Neuron (in vitro differentiated cells): Measurements from ENCODE around the gene NTSR1.

ENCODE experiments used
- H2AFZ ChIP-seq: one replicate; pipeline ENCODE4 v1.6.1; 2013; ENCODE audit warnings: low read depth, mild to moderate bottlenecking, inconsistent platforms, low read length, moderate library complexity
- H3K27me3 ChIP-seq: one replicate; pipeline ENCODE4 v1.6.1; 2013; ENCODE audit warnings: low read length; ENCODE audit not compliant: insufficient read depth
- H3K36me3 ChIP-seq: one replicate; pipeline ENCODE4 v1.6.1; 2013; ENCODE audit warnings: low read length; ENCODE audit not compliant: insufficient read depth
- H3K4me1 ChIP-seq: one replicate; pipeline ENCODE4 v1.6.1; 2013; ENCODE audit warnings: low read length; ENCODE audit not compliant: insufficient read depth
- H3K4me3 ChIP-seq: 2 replicates; pipeline ENCODE4 v1.5.1; 2013; ENCODE audit warnings: mild to moderate bottlenecking, low read length, moderate library complexity
- H3K9me3 ChIP-seq: one replicate; pipeline ENCODE4 v1.6.1; 2013; ENCODE audit warnings: low read length

Gene NTSR1

GRCh38 chr20:62787866-62788265, 79.2 kb downstream of the NTSR1 start:
- no peaks in the 10 kb centered on the region for H3K9me3 ChIP-seq
- no peaks in the 10 kb centered on the region for H3K36me3 ChIP-seq
- peaks cover 1% of the 10 kb centered on the region for H3K4me1 ChIP-seq
- no peak overlapping the region for H2AFZ ChIP-seq
- no peak overlapping the region for H3K4me3 ChIP-seq
- peaks cover under 1% of the 10 kb centered on the region for H3K27me3 ChIP-seq

DNA sequence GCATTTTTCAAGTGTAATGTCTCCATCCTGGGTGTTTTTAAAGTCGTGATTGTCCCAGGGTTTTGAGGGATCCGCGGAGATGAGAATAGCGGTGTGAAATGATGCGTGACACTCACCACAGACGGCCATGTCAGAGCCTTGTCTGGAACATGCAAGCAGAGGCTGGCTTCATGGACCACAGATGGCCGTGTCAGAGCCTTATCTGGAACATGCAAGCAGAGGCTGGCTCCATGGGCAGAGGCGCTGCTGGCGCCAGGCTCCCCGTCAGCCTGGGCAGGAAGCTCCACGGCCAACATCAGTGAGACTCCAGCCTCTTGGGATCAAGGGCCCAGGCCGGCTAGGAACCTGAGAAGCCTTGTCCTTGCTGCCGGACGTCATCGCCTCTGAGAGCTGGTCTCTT, 80.0 kb downstream of the NTSR1 start:
- Histone ChIP-seq H3K4me1 (peaks cover 1% of the 10 kb centered on the region), H3K27me3 (peaks cover 4% of the 10 kb centered on the region), H3K4me3 (no peak overlapping the region), H2AFZ (no peak overlapping the region), H3K9me3 (no peaks in the 10 kb centered on the region), H3K36me3 (no peaks in the 10 kb centered on the region)

GRCh38 chr20:62790075-62790474, 81.4 kb downstream of the NTSR1 start:
- peaks cover 4% of the 10 kb centered on the region for H3K27me3 ChIP-seq
- H2AFZ ChIP-seq, result no peak overlapping the region
- H3K36me3 ChIP-seq, result no peaks in the 10 kb centered on the region
- H3K4me3 ChIP-seq, result no peak overlapping the region
- peaks cover 9% of the 10 kb centered on the region for H3K4me1 ChIP-seq
- H3K9me3 ChIP-seq, result no peaks in the 10 kb centered on the region

- H3K4me3 ChIP-seq, result no peak overlapping the region
- H2AFZ ChIP-seq, result no peak overlapping the region
- peaks cover 4% of the 10 kb centered on the region for H3K27me3 ChIP-seq
- peaks cover 13% of the 10 kb centered on the region for H3K4me1 ChIP-seq
- no peaks in the 10 kb centered on the region for H3K36me3 ChIP-seq
- no peaks in the 10 kb centered on the region for H3K9me3 ChIP-seq
Measured at GRCh38 chr20:62791301-62792181, 82.9 kb downstream of the NTSR1 start.

GRCh38 chr20:62792182-62792939, 83.7 kb downstream of the NTSR1 start:
- no peak overlapping the region for H3K4me3 ChIP-seq
- H2AFZ ChIP-seq, result no peak overlapping the region
- H3K36me3 ChIP-seq, result no peaks in the 10 kb centered on the region
- peaks cover 4% of the 10 kb centered on the region for H3K27me3 ChIP-seq
- peaks cover 19% of the 10 kb centered on the region for H3K4me1 ChIP-seq
- H3K9me3 ChIP-seq, result no peaks in the 10 kb centered on the region

GRCh38 chr20:62792940-62793756, 84.5 kb downstream of the NTSR1 start:
- peaks cover 4% of the 10 kb centered on the region for H3K27me3 ChIP-seq
- no peak overlapping the region for H2AFZ ChIP-seq
- peaks cover 23% of the 10 kb centered on the region for H3K4me1 ChIP-seq
- no peak overlapping the region for H3K4me3 ChIP-seq
- H3K9me3 ChIP-seq, result no peaks in the 10 kb centered on the region
- peaks cover 6% of the 10 kb centered on the region for H3K36me3 ChIP-seq

- peak overlapping the region; percentile 52 for H2AFZ ChIP-seq
- H3K9me3 ChIP-seq, result no peaks in the 10 kb centered on the region
- H3K36me3 ChIP-seq, result peaks cover 11% of the 10 kb centered on the region
- H3K27me3 ChIP-seq, result peaks cover 4% of the 10 kb centered on the region
- peak overlapping the region; percentile 36 for H3K4me3 ChIP-seq
- peaks cover 23% of the 10 kb centered on the region for H3K4me1 ChIP-seq
Measured at GRCh38 chr20:62793757-62794006, 85.0 kb downstream of the NTSR1 start.

GRCh38 chr20:62794007-62794724, 85.5 kb downstream of the NTSR1 start:
- H2AFZ ChIP-seq, result peak overlapping the region; percentile 82
- H3K4me3 ChIP-seq, result peak overlapping the region; percentile 58
- H3K4me1 ChIP-seq, result peaks cover 23% of the 10 kb centered on the region
- peaks cover 4% of the 10 kb centered on the region for H3K27me3 ChIP-seq
- H3K9me3 ChIP-seq, result no peaks in the 10 kb centered on the region
- peaks cover 16% of the 10 kb centered on the region for H3K36me3 ChIP-seq

DNA sequence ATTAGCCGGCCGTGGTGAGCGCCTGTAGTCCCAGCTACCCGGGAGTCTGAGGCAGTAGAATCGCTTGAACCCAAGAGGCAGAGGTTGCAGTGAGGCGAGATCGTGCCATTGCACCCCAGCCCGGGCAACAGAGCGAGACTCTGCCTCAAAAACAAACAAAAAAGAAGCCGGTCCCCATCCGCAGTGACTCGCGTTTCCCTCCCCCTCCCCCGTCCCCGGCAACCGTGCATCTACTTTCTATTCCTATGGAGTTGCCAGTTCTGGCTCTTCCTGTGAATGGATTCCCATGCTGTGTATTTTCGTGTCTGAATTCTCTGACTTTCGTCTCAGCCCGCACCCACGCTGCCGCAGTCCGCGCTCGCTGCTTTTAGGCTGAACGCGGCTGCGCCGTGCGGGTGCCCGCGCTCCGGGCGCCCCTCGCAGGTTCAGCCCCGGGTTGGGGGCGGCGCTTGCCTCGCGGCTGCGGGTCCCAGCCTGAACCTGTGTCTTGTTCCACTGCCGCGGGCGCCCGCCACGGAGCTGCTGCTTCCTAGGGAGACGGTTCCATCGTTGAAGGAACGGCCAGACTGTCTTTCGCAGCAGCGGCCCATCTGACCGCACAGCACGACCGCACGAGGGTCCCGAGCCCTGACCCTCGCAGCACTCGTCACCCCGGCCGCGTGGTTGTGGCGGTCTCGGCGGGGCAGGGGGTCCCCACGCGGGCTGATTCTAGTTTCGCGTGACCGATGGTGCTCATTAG, 86.6 kb downstream of the NTSR1 start:
- Histone ChIP-seq H2AFZ (peak overlapping the region; percentile 82), H3K4me3 (peak overlapping the region; percentile 58), H3K27me3 (peaks cover 4% of the 10 kb centered on the region), H3K36me3 (peaks cover 26% of the 10 kb centered on the region), H3K9me3 (no peaks in the 10 kb centered on the region), H3K4me1 (peaks cover 23% of the 10 kb centered on the region)

- Histone ChIP-seq H3K36me3 (peaks cover 33% of the 10 kb centered on the region), H3K9me3 (no peaks in the 10 kb centered on the region), H2AFZ (no peak overlapping the region), H3K27me3 (peaks cover 4% of the 10 kb centered on the region), H3K4me3 (peak overlapping the region; percentile 58), H3K4me1 (peaks cover 21% of the 10 kb centered on the region)
Measured at GRCh38 chr20:62796699-62797491, 88.3 kb downstream of the NTSR1 start.

DNA sequence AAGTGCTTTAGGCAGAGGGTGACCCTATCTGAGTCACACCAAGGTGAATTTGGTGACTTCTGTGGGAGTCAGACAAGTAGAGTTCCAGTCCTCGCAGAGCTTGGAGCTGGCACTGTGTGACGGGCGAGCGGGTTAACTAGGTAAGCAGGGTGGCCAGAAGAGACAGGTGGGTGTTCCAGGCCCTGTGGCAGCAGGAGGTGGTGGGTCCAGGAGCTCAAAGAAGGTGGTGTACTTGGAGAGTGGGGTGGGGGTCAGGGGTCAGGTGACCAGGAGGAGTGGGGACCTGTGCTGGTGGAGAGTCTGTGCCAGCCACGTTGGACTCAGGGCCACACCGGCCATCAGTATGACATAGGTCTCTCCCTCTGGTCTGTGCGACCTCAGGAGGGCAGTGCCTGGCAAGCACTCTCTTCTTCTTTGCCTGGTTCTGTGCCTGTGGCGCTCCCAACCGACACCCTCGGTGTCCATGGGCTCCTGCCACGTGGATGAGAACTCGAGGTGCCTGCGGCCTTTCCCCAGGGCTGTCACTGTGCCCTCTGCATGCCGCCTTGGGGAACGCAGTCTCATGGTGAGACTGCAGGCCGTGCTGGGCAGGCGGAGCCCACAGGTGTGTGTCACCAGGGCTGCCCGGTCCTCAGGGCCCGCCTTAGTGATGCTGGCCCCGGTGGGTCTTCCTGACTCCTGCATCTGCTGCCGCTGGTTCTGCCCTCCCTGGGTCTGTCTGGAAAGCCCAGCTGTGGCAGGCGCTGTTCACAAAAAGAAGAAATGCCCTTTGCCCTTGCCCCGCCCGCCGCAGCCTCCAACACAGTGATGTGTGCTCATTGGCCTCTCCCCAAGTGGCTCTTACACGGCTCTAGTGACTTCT, 89.3 kb downstream of the NTSR1 start:
- Histone ChIP-seq H3K4me1 (peaks cover 21% of the 10 kb centered on the region), H3K4me3 (no peak overlapping the region), H2AFZ (no peak overlapping the region), H3K27me3 (peaks cover 3% of the 10 kb centered on the region), H3K36me3 (peaks cover 33% of the 10 kb centered on the region), H3K9me3 (no peaks in the 10 kb centered on the region)
